Measurements from ENCODE around the gene YY1AP1.
"Not testable (repeated sequence)": the region's sequence is repeated elsewhere in the genome, so short reads cannot be mapped to it uniquely, and the experiment has no call there.

YY1AP1 gene

GRCh38 chr1:155681776-155682175 lies 6.8 kb downstream of the YY1AP1 start:
- no peak for DNase-seq (ENCODE audit: low read depth)
- H3K4me3 ChIP-seq (ENCODE audit: low read depth, low read length) = no peak overlapping the region
- TF ChIP-seq CTCF (IDR thresholded peaks at IDR 0.05; ENCODE audit: low read depth, low read length, missing control alignments) = no peak

- no peak for TF ChIP-seq CTCF (IDR thresholded peaks at IDR 0.05; ENCODE audit: low read depth, low read length, missing control alignments)
- H3K4me3 ChIP-seq (ENCODE audit: low read depth, low read length) = no peak overlapping the region
- no peak for DNase-seq (ENCODE audit: low read depth)
Observed at GRCh38 chr1:155680531-155680930, 8.0 kb downstream of the YY1AP1 start.

GRCh38 chr1:155678992-155679391 lies 9.6 kb downstream of the YY1AP1 start:
- H3K4me3 ChIP-seq (ENCODE audit: low read depth, low read length); DNase-seq (ENCODE audit: low read depth): not testable (repeated sequence)

GRCh38 chr1:155678027-155678426 lies 10.5 kb downstream of the YY1AP1 start:
- DNase-seq (ENCODE audit: low read depth) = no peak
- no peak overlapping the region for H3K4me3 ChIP-seq (ENCODE audit: low read depth, low read length)
- no peak for TF ChIP-seq CTCF (IDR thresholded peaks at IDR 0.05; ENCODE audit: low read depth, low read length, missing control alignments)

- no peak for DNase-seq (ENCODE audit: low read depth)
- TF ChIP-seq CTCF (IDR thresholded peaks at IDR 0.05; ENCODE audit: low read depth, low read length, missing control alignments) = no peak
- no peak overlapping the region for H3K4me3 ChIP-seq (ENCODE audit: low read depth, low read length)
Observed at GRCh38 chr1:155673003-155673402, 15.6 kb downstream of the YY1AP1 start.

GRCh38 chr1:155671750-155672149 lies 16.8 kb downstream of the YY1AP1 start:
- DNase-seq (ENCODE audit: low read depth) = no peak
- H3K4me3 ChIP-seq (ENCODE audit: low read depth, low read length) = no peak overlapping the region
- no peak for TF ChIP-seq CTCF (IDR thresholded peaks at IDR 0.05; ENCODE audit: low read depth, low read length, missing control alignments)

- DNase-seq (ENCODE audit: low read depth) = no peak
- no peak for TF ChIP-seq CTCF (IDR thresholded peaks at IDR 0.05; ENCODE audit: low read depth, low read length, missing control alignments)
- no peak overlapping the region for H3K4me3 ChIP-seq (ENCODE audit: low read depth, low read length)
Observed at GRCh38 chr1:155669233-155670162, 19.1 kb downstream of the YY1AP1 start.

GRCh38 chr1:155661239-155661638 lies 27.3 kb downstream of the YY1AP1 start:
- H3K4me3 ChIP-seq (ENCODE audit: low read depth, low read length); DNase-seq (ENCODE audit: low read depth): not testable (repeated sequence)

Measured in GM12864 (cell line).